GM04504 (cell line): ENCODE results near the gene MAP2K5.

Source experiments
- DNase-seq: peaks from one replicate; pipeline ENCODE4 v3.0.0-alpha.2; 2012; ENCODE audit warnings: low read depth

Gene MAP2K5

GRCh38 chr15:67723294-67724024 lies 181.0 kb downstream of the MAP2K5 start:
- DNase-seq, result no peak

- no peak for DNase-seq
These were observed 182.3 kb downstream of the MAP2K5 start for GRCh38 chr15:67724691-67725375.

- DNase-seq, result no peak
These were observed 187.6 kb downstream of the MAP2K5 start for GRCh38 chr15:67730135-67730534.

- DNase-seq, result no peak
These were observed 188.7 kb downstream of the MAP2K5 start for GRCh38 chr15:67731112-67731721.

GRCh38 chr15:67732164-67732563 lies 189.7 kb downstream of the MAP2K5 start:
- no peak for DNase-seq

GRCh38 chr15:67732671-67733374 lies 190.3 kb downstream of the MAP2K5 start:
- no peak for DNase-seq

- no peak for DNase-seq
These were observed 193.4 kb downstream of the MAP2K5 start for GRCh38 chr15:67735896-67736295.

GRCh38 chr15:67736810-67737209 lies 194.3 kb downstream of the MAP2K5 start:
- DNase-seq, result no peak

- no peak for DNase-seq
These were observed 195.6 kb downstream of the MAP2K5 start for GRCh38 chr15:67738056-67738455.

- DNase-seq, result no peak
These were observed 197.9 kb downstream of the MAP2K5 start for GRCh38 chr15:67740405-67740804.

- DNase-seq, result no peak
These were observed 198.8 kb downstream of the MAP2K5 start for GRCh38 chr15:67741308-67741707.

GRCh38 chr15:67743558-67743957 lies 201.1 kb downstream of the MAP2K5 start:
- no peak for DNase-seq

- no peak for DNase-seq
These were observed 202.0 kb downstream of the MAP2K5 start for GRCh38 chr15:67744331-67745072.

GRCh38 chr15:67745073-67746006 lies 202.8 kb downstream of the MAP2K5 start:
- peak; percentile 8 for DNase-seq

- peak; percentile 23 for DNase-seq
These were observed 203.5 kb downstream of the MAP2K5 start for GRCh38 chr15:67746022-67746421.

GRCh38 chr15:67746450-67746849 lies 203.9 kb downstream of the MAP2K5 start:
- no peak for DNase-seq

- no peak for DNase-seq
These were observed 205.4 kb downstream of the MAP2K5 start for GRCh38 chr15:67747921-67748320.

GRCh38 chr15:67750371-67750770 lies 207.9 kb downstream of the MAP2K5 start:
- no peak for DNase-seq

- no peak for DNase-seq
These were observed 211.4 kb downstream of the MAP2K5 start for GRCh38 chr15:67753891-67754290.

GRCh38 chr15:67755264-67755663 lies 212.8 kb downstream of the MAP2K5 start:
- no peak for DNase-seq

GRCh38 chr15:67755936-67756335 lies 213.4 kb downstream of the MAP2K5 start:
- DNase-seq, result no peak
